ENCODE results near the gene FURIN.
"Not testable (repeated sequence)": the region's sequence is repeated elsewhere in the genome, so short reads cannot be mapped to it uniquely, and the experiment has no call there.

The FURIN gene

DNA sequence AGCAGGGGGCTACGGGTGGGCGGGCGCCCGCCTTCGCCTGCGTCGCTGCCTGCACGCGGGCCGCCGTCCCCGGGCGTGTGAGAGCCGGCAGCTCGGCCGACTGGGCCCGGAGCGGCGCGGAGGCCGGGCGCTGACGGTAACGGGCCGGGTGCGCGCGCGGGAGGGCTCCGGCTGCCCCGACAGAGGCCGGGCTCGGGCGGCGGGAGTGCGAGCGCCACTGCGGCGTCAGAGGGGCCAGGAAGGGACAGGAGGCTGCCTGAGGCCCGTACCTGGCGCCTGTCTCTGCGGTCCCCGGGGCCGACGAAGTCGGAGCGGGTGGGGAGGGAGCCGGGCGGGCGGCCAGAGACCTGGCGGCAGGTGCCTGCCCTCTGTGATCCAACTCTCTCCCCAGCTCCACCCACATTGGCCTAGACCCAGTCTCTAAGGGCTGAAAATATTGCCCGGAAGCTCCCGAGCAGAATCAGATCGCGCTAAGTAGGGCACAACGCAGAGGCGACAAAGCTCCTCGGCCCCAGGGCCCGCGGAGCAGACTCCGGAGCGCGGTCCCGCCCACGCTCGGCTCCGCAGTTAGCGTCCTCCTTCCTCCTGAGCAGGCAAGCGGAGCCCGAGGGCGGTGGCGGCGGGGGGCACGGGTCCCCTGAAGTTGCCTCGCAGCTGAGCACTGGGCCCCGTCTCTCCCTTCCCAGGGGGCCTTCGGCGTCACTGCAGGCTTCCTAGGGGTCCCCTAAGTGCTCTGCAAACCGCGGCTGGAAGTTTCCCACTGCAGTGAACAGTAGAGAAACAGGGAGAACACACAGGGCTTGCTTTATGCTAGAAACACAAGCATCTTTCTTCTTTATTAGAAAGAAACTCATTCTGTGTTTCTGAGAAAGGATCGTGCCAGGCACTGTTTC, 34.7 kb downstream of the FURIN start, which contains the start of gene MAN2A2:
TSS of gene MAN2A2 (plus strand) at position 463 of the 893 bp plus-strand sequence. CDS start 906 bp downstream, outside the sequence.
- DNase-seq = peak; percentile 25 to 85 (median 65)

DNA sequence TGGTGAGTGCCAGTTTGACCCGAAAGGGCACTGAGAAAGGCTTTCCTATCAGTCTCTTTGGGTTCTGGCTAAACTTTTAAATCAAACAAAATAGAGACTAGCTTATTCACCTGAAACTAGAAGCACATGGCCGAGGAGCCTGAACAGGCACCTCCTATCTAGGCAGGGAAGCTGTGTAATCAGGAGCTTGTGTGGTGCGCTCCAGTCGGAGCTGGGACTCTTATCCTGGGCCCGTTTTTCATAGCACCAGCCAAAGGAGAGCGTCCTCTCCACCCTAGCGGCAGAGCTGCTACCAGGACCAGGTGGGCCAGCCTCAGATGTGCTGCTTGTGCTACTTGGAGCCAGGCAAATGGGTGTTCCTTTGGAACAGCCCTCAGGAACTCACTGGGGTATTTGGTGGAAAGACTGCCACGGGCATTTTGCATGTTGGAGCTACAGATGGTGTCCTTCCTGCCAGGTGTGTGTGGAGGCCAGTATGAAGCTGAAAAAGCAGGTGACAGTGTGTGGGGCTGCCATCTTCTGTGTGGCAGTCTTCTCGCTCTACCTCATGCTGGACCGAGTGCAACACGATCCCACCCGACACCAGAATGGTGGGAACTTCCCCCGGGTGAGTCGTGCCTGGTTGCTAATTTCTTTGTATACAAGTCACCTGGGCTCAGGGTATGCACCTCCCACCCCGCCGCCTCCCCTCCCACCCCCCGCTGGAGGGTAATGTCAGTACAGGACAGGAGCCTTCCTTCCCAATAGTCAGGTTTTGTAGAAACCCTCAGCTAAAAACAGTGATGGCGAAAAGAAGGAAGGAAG, 35.5 kb downstream of the FURIN start:
- no peak for DNase-seq

DNA sequence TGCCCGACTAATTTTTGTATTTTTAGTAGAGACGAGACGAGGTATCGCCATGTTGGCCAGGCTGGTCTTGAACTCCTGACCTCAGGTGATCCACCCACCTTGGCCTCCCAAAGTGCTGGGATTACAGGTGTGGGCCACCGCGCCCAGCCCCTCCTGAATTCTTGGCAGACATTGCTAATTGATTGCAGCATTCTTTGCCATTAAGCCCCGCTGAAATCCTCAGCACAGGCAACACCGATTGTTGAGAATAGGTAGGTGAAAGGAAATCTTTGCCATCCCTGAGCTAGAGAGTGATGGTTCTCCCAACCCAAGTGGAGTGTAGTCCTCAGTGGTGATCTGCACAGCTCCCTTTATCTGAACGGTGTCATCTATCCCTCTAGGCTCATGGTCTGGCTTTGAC, 36.4 kb downstream of the FURIN start:
- DNase-seq = no peak

DNA sequence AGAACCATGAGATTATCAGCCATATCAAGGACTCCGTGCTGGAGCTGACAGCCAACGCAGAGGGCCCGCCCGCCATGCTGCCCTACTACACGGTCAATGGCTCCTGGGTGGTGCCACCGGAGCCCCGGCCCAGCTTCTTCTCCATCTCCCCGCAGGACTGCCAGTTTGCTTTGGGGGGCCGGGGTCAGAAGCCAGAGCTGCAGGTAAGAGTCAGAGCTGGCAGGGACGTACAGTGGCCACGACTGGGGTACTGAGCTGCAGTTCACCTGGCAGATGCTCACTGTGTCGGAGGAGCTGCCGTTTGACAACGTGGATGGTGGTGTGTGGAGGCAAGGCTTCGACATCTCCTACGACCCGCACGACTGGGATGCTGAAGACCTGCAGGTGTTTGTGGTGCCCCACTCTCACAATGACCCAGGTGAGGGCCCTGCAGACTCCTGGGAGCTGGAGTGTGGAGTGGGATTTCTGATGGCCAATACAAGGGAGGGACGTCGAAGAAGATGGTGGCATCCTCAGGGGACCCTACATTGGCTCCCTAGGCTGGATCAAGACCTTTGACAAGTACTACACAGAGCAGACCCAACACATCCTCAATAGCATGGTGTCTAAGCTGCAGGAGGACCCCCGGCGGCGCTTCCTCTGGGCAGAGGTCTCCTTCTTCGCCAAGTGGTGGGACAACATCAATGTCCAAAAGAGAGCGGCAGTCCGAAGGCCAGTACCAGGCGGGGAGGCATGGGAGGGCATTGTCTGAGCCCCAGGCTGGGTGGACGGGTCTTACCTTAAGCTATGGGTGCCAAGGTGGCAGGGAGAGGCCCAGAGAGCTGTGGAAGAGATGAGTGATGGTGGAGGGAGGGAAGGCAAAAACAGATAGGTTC, 37.2 kb downstream of the FURIN start:
- no peak for DNase-seq

DNA sequence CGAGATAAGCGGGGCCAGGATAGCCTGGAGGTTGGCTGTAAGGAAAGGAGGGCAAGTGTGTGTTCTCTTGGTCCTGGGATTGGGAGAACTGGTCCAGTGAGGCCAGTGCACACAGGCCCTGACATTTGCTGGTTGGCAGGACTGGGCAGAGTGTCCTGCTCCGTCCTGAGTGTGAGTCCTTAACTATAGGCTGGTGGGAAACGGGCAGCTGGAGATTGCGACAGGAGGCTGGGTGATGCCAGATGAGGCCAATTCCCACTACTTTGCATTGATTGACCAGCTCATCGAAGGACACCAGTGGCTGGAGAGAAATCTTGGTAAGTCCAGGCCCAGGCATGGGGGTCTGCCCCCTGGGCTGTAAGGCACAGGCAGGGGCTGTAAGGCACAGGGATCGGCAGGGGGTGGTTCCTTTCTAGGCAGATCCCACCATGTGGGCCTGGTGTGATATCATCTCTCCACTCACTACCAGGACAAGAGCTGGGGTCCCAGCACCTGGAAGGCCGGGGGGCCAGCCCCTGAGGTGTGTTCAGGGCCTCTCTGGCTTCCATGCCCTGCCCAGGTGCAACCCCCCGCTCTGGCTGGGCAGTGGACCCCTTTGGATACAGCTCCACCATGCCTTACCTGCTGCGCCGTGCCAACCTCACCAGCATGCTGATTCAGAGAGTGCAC, 37.9 kb downstream of the FURIN start:
- DNase-seq = no peak

DNA sequence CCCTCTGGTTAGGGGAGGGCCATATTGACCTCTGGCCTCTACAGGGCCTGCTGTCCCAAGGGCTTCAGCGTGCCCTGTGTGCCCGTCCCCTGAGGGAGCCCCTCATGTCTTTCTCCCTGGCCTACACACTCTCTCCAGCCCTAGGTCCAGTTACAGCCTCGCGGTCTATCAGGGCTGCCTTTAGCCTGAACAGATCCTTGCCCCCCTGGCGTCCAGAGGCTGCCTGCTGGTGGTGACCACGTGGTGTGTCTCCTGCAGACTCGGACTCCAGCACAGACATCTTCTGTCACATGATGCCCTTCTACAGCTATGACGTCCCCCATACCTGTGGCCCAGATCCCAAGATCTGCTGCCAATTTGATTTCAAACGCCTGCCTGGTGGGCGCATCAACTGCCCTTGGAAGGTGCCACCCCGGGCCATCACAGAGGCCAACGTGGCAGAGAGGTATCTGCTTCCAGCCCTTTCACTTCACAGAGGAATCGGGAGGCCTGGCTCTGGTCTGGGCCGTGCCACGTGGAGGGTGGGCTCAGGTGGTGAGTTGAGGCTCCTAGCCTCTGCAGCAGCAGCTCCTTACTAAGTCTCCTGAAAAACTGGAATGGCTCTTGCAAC, 38.8 kb downstream of the FURIN start:
- no peak for DNase-seq

DNA sequence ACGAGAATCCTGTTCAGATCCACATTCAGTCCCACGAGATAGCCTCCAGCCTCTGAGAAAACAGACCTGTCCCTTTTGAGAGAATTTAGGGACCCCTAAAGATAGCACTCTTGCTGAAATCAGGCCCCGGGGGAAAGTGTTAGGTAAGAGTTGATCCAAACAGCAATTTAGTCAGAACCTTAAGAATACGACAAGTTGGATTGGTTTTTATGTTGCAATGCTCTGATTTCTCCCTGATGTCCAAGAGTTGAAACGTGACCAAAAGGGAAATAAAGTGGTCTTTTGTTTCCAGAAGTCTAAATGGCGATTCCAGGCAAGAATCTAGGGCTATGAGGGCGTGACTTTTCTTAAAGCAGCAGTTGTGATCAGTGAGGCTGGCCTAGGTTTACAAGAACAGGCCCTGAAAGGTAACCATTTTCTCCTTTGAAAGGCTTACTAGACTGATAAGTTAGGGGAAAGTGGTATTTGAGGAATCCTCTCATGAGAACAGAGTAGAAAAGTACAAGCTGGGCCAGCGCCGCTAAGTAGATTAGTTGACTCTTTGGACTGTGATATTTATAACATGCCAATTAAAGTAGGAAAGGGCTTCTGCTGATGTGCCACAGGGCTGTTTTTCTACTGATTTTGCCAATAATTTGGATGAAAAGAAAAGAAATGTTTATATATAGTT, 39.6 kb downstream of the FURIN start:
- no peak for DNase-seq

DNA sequence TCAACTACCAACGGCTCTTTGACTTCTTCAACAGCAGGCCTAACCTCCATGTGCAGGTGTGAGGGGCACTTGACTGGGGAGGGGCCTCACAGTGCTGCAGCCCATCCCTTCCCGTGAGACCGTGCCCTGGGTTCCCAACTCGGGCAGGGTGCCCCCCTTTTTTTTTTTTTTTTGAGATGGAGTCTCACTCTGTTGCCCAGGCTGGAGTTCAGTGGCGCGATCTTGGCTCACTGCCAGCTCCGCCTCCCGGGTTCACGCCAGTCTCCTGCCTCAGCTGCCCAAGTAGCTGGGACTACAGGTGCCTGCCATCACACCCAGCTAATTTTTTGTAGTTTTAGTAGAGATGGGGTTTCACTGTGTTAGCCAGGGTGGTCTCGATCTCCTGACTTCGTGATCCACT, 41.1 kb downstream of the FURIN start:
- not testable (repeated sequence) for DNase-seq

DNA sequence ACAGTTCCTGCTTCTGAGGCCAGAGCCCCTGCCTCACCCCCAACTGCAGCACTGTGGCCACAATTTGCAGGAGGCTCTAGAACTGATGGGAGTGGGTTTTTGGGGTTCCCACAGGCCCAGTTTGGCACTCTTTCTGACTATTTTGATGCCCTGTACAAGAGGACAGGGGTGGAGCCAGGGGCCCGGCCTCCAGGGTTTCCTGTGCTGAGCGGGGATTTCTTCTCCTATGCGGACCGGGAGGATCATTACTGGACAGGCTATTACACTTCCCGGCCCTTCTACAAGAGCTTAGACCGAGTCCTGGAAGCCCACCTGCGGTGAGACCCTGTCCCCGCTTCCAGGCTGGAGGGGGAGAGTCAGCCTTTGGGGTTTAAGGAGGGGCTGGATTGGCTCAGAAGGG, 41.6 kb downstream of the FURIN start:
- no peak for DNase-seq

DNA sequence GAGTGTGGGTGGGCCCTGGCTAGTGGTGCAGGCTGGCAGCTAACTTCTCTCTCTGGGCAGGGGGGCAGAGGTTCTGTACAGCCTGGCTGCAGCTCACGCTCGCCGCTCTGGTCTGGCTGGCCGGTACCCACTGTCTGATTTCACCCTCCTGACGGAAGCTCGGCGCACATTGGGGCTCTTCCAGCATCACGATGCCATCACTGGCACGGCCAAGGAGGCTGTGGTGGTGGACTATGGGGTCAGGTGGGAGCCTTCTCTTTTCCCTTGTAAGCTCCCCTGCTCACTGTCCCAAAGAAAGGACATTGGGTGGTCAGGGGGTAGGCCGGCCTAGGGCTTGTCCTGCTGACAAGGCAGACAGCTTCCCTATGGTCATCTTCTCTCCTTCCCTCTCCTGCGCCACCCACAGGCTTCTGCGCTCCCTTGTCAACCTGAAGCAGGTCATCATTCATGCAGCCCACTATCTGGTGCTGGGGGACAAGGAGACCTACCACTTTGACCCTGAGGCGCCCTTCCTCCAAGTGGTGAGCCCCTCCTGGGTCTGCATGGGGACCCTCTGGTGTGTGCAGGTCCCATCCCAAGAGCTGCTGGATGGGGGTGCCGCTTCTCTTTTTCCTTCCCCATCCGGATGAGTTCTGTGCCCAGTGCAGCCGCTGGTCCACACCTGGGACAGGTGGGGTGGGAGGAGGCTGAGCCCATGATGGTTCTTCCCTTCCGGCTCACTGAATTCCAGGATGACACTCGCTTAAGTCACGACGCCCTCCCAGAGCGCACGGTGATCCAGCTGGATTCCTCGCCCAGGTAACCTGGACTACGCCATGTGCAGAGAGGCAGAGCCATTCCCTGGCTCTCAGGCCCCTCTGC, 42.3 kb downstream of the FURIN start:
- no peak for DNase-seq

DNA sequence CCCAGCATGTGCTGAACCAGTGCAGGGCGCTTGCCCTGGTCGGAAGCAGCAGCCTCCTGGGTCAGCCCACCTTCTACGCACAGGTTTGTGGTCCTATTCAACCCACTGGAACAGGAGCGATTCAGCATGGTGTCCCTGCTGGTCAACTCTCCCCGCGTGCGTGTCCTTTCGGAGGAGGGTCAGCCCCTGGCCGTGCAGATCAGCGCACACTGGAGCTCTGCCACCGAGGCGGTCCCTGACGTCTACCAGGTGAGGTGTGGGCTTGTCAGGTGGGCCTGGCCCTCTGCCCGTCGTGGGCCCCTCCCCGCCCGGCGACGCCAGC, 42.9 kb downstream of the FURIN start:
- DNase-seq = no peak

DNA sequence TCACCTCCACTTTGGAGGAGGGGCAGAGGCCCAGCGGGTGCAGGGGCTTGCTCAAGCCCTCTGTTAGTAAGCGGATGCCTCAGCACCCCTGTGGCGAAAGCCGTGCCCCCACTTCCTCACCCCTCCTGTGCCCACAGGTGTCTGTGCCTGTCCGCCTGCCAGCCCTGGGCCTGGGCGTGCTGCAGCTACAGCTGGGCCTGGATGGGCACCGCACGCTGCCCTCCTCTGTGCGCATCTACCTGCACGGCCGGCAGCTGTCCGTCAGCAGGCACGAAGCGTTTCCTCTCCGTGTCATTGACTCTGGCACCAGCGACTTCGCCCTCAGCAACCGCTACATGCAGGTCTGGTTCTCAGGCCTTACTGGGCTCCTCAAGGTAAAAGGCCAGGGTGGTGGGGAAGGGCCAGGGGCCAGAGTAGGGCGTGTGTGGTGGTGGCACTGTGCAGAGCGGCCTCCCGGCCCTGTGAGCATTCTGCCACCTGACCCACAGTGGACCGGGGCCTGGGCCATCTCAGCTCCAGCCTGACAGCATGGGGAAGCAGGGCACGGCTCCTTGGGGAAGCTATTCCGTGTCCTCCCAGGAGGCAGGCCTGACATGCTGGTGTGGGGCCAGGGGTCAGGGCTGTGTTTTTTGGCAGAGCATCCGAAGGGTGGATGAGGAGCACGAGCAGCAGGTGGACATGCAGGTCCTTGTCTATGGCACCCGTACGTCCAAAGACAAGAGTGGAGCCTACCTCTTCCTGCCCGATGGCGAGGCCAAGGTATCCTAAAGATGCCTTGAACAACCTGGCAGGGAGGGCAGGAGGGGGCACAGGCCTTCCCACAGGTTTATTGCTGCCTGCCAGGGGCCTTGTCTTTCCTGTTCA, 43.8 kb downstream of the FURIN start:
- DNase-seq = no peak

DNA sequence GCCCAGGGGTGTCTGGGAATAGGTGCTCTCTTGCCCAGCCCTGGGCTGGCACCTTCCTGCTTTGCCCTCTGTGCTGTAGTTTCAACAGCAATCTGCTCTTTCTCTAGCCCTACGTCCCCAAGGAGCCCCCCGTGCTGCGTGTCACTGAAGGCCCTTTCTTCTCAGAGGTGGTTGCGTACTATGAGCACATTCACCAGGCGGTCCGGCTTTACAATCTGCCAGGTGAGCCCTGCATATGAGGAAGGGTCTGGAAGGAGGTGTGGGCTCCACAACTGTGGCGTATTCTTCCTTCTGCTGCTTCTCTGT, 44.3 kb downstream of the FURIN start:
- DNase-seq = no peak

DNA sequence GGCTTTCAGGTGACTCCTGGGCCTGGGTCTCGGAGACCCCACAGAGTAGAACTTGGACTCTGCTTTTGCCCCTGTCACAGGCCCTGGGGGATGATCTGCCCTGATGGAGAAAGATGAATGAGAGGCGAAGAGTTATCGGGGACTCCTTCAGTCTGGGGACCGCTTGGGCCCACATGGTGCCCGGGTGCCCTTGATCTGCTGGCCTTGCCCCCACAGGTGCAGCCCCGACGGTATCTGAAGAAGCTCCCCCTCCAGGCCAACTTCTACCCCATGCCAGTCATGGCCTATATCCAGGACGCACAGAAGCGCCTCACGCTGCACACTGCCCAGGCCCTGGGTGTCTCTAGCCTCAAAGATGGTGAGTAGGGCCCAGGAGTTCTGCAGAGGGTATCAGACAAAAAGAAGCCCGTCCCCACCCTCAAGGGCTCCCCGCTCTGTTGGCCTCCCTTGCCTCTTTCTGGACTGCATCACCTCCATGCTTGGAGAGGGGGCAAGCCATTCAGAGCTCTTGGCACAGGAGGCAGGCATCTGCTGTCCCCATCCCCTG, 45.1 kb downstream of the FURIN start:
- no peak for DNase-seq

DNA sequence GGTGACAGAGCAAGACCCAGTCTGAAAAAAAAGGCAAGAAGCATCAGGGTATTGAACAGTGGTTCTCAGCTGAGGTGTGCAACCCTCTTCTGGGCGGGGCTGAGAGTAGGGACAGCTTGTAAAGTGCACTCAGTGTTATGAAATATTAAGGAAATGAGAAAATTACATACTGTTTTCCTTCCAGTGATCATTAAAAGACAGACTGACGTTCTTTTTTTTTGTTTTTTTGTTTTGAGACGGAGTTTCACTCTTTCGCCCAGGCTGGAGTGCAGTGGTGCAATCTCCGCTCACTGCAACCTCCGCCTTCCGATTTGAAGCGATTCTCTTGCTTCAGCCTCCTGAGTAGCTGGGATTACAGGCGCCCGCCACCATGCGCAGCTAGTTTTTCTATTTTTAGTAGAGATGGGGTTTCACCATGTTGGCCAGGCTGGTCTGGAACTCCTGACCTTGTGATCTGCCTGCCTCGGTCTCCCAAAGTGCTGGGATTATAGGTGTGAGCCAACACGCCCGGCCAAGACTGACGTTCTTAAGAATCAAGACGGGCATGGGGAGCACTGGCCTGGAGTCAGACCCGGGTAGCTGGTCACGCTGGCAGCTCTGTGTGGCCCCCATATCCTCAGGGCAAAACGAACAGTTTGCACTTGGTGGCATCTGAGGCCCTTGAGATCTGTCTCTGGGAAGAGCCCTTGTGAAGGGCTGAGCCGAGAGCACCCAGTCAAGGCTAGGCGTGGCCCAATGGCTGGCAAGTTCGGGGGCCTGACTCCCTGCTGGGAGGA, 46.1 kb downstream of the FURIN start:
- DNase-seq = no peak

DNA sequence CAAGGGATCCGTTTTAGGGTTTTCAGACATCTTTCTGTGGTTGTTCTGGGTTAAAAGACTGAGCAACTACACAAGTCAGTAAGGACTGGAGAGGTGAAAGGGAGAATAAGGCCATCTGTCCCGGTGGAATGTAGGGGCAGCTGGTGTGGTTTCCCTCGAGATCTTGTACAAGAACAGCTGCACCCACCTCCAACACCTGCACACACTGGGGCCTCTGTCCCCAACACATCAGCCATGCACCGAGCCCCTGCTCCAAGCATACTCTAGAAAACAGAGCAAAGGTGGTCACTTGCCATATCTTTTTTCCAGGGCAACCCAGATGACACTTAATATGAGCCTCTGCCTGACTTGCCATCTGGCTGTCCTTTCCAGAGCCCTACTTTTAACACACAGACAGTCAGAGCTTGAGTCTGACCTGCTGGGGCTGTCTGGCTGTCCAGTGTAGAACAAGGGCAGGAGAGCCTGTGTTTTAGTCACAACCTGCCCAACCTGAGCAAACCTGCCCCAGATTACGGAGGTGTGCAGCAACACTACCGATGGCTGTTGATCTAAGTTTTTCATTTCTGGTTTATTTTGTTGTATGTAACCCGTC, 46.9 kb downstream of the FURIN start:
- no peak for DNase-seq

DNA sequence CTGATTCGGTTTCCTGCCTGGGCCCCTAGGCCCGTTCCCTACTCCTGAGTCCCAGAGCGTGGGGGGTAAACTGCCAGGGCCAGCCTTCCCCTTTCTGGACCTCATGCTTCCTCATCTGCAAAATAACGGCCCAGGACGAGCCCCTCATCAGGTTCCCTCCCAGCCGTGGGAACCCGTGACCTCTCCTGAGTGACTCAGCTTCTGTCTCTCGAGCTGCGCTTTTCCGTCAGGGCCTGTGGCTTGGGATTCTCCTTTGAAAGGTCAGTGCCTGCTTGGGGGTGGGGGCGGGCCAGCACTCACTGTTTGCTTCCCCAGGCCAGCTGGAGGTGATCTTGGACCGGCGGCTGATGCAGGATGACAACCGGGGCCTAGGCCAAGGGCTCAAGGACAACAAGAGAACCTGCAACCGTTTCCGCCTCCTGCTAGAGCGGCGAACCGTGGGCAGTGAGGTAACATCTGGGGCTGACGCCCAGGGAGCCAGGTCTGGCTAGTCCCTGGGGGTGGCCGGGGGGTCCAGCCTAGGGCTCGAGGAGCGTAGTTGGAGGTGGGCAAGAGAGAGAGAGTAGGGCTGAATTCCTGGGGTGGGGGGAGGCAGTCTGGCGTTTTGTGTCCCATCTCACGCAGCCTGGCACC, 47.5 kb downstream of the FURIN start:
- no peak for DNase-seq

DNA sequence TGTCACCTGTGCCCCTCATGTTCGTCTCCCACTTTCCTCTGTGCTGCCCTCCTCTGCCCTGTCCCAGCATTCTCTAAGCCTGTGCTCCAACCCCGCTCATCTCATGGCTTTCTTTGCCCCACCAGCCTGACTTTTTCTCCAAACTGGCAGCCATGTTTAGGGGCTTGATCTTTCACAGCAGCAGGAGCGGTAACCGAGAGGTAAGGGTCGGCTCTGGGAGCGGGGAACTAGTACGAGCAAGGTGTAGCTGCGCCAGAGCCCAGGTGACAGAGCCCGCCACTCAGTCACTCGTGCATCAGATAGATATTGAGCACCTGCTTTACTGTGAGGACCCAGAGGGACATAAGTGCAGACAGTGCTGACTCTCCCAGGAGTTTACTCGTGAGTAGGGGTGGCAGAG, 48.1 kb downstream of the FURIN start:
- DNase-seq = no peak

All from T-helper 2 cell (primary cell).